ENCODE results near the gene TEDDM1.

Gene TEDDM1

DNA sequence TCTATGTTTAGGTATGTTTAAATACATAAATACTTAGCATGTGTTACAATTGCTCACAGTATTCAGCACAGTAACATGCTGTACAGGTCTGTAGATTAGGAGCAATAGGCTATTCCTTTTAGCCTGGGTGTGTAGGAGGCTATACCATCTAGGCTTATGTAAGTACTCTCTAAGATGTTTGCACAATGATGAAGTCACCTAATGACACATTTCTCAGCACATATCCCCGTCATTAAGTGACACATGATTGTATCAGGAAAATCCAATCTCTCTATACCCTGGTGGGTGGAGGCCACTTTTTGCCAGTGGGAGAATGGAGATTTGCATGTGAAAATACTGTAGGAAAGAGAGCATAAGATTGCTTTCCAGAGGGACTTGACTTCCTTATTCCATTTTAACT, 5.5 kb upstream of the TEDDM1 start:
- DNase-seq, result no peak

DNA sequence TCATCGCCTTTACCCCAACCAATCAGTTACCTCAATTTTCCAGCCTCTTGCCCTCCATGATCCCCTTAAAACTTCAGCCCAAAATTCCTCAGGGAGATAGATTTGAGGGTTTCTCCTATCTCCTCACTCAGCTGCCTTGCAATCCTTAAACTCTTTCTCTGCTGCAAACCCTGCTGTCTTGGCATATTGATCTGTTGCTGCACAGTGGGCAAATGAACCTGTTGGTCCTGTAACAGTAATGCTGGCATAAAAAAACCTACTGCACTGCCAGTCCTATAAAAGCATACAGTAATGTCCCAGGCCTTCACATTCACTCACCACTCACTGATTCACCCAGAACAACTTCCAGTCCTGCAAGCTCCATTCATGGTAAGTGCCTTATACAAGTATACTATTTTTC, 5.1 kb upstream of the TEDDM1 start:
- no peak for DNase-seq

DNA sequence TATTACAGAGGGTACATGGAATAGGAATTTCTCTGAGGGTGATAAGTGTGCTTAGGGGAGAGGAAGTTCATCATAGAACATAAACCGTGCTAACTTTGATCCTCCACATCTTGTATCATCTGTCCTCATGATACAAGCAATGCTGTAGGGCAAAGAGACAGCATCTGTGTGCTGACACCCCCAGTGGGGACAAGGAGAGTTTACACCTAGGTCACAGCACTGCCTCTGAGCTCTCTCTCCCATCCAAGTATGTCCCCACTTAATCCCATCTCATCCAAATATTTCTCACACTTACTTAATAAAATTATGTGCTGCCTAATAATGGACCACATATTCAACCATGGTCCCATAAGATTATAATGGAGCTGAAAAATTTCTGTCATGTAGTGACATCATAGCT, 4.3 kb upstream of the TEDDM1 start:
- no peak for DNase-seq

DNA sequence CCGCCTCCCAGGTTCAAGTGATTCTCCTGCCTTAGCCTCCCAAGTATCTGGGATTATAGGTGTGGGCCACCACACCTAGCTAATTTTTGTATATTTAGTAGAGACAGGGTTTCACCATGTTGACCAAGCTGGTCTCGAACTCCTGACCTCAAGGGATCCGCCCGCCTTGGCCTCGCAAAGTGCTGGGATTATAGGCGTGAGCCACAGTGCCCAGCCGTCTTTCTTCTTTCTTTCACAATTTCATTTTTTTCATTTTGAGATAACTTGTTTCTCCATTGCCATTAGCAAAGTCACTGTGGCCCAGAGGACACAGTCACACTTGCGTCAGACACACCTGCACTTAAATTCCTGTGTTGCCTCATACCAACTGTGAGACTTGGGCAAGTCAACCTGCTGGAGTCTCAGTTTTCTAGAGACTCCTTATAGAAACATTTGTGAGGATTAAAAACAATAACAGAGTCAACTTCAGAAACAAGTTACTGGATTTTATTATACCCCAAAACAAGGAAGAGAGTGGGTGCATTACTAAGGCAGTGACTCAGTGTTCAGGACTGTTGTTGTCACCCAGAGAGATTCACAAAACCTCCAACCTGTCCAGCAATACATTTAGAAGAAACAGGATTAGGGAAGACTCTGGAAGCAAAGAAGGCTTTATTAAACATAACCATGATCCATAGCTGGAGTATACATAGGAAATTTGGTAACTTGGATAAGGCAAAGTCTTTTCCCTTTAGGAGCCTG, 2.6 kb downstream of the TEDDM1 start:
- no peak for DNase-seq

DNA sequence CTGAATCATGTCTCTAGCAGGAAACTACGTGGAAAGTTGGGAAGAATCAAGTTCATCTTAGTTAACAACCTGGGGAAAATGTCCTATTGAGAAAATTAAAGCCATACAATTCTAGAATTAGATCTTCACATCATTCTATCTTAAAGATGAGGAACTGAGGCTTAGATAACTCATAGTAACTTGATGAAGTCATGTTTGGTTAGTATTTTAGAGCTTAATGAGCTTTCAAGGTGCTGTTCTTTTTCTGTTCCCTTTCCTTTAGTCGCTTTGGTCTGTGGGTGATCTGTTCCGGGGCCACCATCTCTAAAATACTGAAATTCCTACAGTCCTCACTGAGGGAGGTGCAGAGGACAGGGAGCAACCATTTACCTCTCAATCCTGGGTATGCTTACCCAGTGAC, 4.6 kb downstream of the TEDDM1 start:
- DNase-seq, result no peak

DNA sequence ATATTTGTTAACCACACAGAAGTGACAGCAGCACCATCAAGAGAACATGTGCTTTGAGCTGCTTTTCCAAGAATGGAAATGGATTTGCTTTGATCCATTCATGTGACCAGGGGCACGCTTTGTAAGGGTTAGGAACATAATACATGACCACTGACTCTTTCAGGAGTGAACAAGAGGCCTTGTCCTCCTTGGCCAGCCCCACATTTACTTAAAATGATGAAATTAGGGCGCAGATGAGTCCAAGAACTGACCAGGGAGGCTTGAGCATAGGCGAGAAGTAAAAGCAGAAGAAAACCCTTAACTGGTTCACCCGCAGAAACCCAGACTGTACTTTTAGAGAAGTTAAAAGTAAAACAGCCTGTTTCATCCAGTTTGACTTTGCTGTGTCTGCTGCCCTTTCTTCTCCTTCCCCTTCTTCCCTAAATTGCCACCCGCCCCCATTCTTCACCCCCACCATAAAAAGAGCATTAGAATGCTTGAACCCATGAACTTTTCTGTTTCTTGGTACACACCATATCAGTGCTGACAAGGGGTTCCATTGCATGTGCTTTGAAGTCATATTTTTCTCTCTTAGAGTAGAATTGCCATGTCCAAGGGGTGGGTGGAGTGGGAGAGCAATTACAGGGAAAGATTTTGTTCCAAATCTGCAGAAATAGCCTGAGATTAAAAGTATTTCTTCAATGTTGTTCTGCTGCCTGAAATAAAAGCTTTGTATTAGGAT, 6.3 kb downstream of the TEDDM1 start:
- no peak for DNase-seq

DNA sequence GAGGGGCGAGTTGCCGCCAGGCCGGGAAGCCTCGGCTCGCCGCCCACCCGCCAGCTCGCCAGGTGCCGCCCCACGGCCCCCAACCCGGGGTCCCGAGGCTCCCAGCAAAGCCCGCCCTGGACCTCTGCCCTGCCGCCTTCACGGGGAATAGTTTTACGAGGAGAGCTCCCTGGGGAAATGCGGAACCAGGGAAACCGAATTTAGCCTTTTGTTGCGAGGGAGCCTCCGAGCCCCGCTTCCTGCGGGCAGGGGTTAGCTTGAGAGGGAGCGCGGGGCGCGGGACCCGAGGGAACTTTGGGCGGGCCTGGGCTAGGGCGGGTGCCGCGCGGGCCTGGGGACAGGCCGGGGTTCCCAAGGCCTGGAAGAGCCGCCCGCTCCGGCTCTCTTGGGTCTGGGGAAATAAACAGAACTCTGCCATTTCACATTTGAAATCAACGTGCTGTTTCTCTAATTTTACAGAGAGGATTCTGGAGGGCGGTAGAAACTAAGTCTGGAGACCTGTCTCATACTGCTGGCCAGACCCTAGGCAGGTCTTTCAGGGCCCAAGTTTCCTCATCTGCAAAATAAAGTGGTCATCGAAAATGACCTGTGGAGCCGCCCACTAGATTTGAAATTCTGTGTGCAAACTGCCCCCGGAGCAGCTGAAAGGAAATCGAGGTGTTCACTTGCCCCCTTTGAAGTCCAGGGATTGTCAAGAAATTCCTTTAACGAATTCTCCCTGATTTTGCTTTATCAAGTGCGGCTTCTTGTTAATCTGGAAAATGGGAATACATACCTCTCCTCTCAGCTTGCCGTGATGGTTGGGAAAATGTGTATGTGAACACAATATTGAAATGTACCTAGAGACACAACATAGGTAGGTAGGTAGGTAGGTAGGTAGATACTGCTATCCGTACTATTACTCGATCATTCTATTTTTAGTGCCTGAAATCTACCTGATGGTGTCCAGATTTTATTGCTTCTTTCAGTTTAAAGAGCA, 8.1 kb downstream of the TEDDM1 start:
- DNase-seq, result peak; percentile 65

DNA sequence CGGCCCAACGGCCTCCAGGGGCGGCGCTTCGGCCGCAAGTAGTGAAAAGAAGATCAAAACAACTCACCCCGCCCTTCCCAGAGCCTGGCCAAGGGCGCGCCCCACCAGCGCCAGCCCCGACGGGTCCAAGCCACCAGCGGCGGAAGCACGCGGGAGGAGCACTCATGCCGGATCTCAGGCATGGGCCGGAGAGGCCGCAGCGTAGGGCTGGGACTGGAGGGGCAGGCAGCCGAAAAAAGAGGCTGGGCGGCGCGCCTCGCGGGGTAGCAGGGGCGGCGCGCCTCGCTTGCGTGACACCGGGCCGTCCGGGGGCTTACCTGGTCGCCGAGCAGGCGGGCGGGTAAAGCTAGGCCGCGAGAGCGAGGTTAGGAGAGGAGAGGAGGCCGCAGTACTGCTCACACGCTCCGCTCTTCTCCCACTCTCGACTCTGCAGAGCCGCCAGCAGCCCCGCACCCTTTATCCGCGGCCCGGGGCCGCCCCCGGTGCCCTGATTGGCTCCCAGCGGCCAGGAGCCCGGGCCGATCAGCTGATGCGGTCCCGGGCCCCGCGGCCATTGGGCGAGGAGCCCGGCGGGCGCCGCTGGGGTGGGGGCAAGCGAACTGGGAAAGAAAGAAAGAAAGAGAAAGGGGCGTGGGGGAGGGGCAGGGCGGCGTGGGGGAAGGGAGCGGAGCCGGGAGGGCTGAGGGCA, 9.0 kb downstream of the TEDDM1 start, which contains the start of gene GLUL:
GLUL (minus strand) TSS at position 429 of the 688 bp plus-strand sequence. CDS start 3,053 bp downstream, outside the sequence.
- DNase-seq, result peak; percentile 86

DNA sequence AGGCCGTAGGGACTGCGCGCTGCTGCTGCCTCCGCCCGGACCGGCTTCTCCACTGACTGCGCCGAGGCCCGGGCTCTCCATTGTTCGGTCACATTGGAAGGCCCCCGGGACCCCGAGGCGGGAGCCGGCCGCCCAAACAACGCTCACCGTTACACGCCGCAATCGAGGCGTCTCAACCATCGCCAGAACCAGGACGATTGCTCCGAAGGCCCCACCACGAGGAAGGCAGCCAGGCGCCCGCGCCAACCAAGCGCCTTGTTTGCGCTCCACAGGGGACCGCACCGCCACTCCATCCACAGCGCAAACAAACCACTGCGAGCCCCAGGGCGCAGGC, 9.5 kb downstream of the TEDDM1 start:
- DNase-seq, result no peak

DNA sequence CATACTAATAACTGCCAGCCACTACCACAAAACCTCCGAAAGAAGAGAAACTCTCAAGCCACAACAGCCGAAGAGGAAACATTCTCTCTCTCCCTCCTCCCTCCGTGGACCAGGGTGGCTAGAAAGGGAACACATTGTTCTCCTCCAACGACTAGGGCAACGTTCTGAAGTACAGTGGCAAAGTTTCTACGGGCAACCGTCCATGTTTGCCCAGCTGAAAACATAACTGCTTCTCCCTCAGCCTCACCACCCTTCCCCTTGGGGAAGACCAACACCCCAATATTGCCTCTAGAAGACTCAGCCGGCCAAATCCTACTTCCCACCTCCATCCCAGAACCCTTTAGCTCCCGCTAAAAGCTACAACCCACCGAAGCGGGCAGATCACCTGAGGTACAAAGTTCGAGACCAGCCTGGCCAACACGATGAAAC, 10.8 kb downstream of the TEDDM1 start:
- peak; percentile 9 for DNase-seq

DNA sequence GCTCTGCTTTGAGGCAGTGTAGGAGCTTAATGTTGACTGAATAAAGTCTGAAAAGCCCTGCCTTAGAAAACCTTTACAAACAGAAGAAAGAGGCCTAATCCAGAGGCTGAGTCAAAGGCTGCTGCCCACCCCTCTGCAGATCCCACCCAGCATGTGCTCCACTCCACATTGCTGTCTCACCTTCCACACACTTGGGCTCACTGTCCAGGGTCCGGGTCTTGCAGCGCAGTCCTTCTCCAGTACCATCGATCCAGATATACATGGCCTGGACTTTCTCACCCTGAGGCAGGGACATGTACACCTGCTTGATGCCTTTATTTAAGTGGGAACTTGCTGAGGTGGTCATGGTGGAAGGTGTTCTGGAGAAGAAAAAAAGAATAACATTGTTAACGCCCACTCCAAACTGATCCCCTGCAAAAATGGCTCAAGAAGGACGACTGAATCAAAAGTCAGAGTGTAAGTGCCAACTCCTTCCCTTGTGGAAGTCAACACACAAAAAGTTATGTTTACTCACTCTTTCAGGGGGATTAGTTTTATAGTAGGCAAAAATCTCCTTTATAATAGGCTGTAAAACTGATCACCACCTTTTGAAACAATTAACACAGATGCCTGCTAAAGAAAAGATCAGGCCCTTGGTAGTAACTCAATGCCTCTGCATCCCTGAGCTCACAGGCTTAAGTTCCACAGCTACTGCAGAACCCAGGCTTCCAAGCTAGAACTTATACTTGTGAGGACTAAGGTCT, 11.9 kb downstream of the TEDDM1 start:
- no peak for DNase-seq

DNA sequence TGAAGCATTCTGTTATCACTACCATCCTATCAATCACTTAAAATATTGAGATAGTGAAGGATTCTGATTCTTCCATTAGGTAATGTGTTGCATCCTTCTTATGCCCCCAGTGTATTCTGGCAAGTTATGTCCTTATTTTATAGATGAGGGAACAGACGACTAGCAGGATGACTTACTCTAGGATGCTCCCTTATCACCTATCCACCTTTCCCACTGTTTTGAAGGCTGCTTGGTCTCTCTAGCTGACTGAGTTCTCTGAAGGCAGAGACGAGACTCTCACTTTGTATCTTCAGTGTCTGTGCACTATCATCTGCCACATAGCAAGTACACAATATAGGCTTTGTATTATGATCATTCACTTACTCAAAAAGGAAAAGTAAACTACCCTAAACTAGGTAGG, 12.9 kb downstream of the TEDDM1 start:
- DNase-seq, result no peak

DNA sequence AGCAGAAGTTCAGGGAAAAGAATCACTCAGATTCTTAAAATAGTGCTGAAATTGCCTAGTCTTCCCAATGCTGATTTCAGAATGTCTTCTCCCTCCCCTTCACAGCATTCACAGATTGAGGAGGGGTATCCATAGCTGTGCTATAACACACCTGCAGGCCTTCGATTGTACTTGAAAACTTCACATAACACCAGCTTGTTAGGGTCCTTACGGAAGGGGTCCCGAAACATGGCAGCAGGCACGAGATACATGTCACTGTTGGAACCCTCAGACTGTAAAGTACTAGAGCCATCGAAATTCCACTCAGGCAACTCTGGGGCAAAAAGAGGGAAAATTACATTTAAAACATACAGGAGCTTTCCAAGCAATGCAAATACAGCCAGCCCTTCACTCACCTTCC, 13.5 kb downstream of the TEDDM1 start:
- DNase-seq, result no peak

DNA sequence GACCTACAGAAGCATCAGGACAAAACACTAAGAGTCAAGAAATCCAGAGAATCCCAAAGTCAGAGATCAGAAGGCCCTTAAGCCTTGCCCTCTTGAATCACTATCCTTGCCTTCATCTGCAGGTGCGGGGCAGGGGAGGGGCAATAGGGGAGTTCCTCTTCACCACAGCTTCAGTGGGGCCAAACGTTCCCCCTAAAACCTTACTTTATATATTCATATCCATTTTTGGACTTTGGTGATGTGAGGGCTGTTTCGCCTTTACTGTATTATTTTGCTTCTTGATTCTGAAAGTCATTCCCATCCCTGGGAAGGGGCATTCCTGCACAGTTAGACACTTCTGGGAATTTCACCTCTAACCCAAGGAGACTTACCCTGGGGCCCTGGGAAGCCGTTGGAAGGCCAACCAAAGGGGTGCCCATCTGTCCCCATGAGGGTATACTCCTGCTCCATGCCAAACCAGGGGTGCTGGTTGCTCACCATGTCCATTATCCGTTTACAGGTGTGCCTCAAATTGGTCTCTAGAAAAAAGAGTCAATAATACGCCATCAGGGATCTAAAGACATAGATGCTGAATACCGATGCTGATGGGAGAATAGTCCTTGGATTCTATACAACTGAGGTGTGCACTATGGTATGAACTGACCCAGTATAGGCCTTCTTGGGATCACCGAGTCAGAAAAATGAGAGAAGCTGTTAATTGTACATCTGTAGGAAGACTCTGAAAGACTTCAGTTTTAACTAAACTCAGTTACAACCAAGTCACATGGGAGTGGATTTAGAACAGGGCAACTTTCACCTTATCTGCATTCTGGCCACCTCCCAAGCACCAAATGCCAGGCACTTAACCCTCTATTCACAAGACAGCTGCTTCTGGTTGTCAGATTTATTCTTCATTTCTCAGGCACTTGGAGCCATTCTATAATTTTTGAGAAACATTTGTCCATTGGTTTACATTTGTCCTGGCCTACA, 14.3 kb downstream of the TEDDM1 start:
- DNase-seq, result no peak

DNA sequence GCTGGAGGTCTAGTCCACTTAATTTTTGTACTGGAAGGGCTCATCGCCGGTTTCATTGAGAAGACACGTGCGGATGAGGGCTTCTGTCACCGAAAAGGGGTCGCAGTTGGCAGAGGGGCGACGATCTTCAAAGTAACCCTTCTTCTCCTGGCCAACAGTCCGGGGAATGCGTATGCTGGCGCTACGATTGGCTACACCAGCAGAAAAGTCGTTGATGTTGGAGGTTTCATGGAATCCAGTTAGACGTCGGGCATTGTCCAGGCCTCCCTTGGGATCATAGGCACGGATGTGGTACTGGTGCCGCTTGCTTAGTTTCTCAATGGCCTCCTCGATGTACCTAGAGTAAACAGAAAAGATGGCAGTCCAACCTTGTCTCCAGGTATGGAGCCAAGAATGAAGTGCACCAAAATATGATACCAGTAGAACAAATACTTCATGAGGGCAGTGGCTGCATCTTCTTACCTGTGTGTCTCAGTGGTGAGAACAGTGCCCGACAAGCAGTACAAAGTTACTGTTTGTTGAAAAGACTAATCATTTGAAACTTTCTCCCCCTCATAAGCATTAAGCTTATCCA, 16.0 kb downstream of the TEDDM1 start:
- DNase-seq, result no peak

DNA sequence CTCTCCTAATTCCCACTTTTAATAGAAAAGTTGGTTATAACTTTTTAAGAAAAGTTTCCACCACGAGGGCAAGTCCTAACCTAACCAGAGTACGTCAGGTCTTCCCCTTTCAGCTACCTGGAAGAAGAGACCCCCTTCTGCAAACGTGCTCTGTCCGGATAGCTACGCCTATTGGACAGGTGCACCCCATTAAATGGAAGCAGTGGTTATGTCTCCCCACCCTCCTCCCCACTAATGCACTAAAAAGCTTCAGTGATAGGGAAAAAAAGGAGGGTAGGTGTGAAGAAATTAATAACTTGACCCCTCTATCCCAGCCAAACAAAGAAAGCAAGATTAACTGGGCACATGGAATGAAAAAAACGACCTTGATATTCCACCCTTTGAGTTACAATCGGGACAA, 16.5 kb downstream of the TEDDM1 start:
- DNase-seq, result no peak

DNA sequence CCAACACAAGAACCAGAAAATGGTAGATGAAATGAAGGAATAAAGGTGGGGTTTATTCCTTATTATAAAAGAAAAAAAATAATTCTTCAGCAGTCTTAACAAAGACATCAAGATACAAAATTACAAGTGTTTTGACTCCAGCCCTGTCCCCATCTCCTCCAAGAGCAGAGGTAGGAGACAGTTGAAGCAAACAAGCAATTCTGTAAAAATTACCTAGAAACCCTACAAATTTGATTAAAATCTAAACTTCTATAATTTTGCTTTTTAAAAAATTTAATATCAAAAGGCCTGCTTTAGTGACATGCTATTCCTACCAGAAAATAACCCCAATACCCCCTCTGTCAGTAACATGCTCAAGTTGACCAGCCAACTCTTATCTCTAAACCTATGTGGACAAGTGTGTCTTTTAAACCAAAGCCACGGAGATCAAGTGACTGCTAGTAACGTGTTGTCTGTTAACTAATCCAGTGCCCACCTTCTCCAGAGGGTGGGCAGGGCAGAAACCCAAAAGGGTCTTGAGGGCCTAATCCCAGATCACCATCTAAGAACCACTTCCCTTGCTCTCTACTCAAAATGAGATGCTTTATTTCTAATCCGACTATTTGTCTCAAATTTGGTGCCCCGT, 17.3 kb downstream of the TEDDM1 start:
- no peak for DNase-seq

DNA sequence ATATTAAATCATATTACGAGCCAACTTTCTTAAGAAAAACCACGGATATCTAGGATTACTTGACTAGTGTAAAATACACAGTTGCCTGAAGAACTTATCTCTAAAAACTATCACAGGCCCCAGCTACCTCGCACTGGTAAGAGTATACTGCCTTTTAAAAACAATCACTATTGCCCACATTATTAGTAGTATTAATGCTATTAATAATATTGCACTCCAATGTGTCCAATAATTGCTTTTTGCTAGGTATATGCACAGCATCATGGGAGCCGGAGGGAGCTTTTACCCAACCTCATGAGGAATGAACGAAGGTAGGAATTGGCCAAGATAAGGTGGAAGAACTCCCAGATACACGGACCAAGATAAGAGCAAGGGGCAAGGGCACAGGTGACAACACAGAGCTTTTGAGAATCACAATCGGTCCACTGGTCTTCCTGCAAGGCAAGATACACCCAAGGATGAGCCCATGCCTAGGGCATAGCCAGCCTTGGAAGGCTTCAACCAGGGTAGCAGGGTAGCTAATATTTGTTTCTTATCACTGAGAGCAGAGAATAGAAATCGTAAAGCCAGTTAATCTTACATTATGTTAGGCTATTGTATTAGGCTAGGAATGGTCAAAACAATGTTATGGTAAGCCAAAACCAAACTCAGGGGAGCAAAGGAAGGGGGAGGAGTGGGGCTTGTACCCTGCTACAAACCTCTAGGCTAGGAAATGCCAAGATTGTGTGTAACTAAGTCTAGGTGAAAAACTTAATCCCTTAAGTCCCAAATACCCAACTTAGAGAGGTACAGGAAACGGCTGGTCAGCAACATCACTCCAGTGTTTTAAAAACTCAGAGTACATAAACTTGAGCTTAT, 18.3 kb downstream of the TEDDM1 start:
- DNase-seq, result no peak

DNA sequence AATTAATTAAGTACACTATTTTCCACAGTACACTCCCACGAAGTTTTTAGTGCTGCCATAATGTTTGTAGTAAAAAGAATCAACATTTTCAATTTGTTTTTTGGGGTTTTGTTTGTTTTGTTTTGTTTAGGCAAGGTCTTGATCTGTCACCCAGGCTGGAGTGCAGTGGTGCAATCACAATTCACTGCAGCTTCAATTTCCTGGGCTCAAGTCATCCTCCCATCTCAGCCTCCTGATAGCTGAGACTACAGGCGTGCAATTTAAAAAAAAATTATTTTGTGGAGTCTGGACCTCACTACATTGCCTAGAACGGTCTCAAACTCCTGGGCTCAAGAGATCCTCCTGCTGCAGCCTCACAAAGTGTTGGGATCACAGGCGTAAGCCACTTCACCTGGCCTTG, 20.3 kb downstream of the TEDDM1 start:
- DNase-seq, result no peak
